ENCODE results near the gene SPEF2. TPM values are rescaled to one million over a fixed set of nuclear protein-coding genes. Genes with fewer than 3 reads are reported as not detected.

SPEF2 gene
- total RNA-seq, 4 donors from 2014 or later: 6.3 to 15.2 (median 8.5) TPM

- no peak for TF ChIP-seq CTCF (IDR thresholded peaks at IDR 0.05; ENCODE audit: low read depth)
Measured at GRCh38 chr5:35668794-35669193, 51.1 kb downstream of the SPEF2 start.

- no peak for TF ChIP-seq CTCF (IDR thresholded peaks at IDR 0.05; ENCODE audit: low read depth)
Measured at GRCh38 chr5:35671541-35672295, 54.1 kb downstream of the SPEF2 start.

GRCh38 chr5:35672995-35673394 lies 55.3 kb downstream of the SPEF2 start:
- no peak for TF ChIP-seq CTCF (IDR thresholded peaks at IDR 0.05; ENCODE audit: low read depth)

- no peak for TF ChIP-seq CTCF (IDR thresholded peaks at IDR 0.05; ENCODE audit: low read depth)
Measured at GRCh38 chr5:35674049-35674448, 56.4 kb downstream of the SPEF2 start.

- TF ChIP-seq CTCF (IDR thresholded peaks at IDR 0.05; ENCODE audit: low read depth): no peak
Measured at GRCh38 chr5:35675392-35675791, 57.7 kb downstream of the SPEF2 start.

GRCh38 chr5:35677878-35678277 lies 60.2 kb downstream of the SPEF2 start:
- no peak for TF ChIP-seq CTCF (IDR thresholded peaks at IDR 0.05; ENCODE audit: low read depth)

- no peak for TF ChIP-seq CTCF (IDR thresholded peaks at IDR 0.05; ENCODE audit: low read depth)
Measured at GRCh38 chr5:35678661-35679060, 61.0 kb downstream of the SPEF2 start.

Data from subcutaneous adipose tissue (tissue), 4 donors.